ENCODE data around the gene KANK2. TPM values are rescaled to one million over a fixed set of nuclear protein-coding genes. Genes with fewer than 3 reads are reported as not detected.

KANK2 gene
- total and polyA plus RNA-seq, 2 of the 13 experiments (the other 11 are each of a cell fraction or from before 2014, with no cell fraction given) = 5.7 to 12.9 TPM

- TF ChIP-seq HMGXB3 (CRISPR knock-in tag; IDR thresholded peaks at IDR 0.05; ENCODE audit: borderline replicate concordance) (no peak), HMG20A (CRISPR knock-in tag; IDR thresholded peaks at IDR 0.05; ENCODE audit: borderline replicate concordance) (peak; percentile 19; the same call in 1 of the 2 replicates), NONO (IDR thresholded peaks at IDR 0.05) (no peak), NONO (CRISPR knock-in tag; conservative IDR thresholded peaks at IDR 0.05) (peak; percentile 56), SP2 (CRISPR knock-in tag; IDR thresholded peaks at IDR 0.05) (0 out of 2 replicates have a peak, but pooled peaks have one; percentile 26), ZBTB37 (CRISPR knock-in tag; IDR thresholded peaks at IDR 0.05) (0 out of 2 replicates have a peak, but pooled peaks have one; percentile 41), KDM5B (CRISPR knock-in tag; IDR thresholded peaks at IDR 0.05; ENCODE audit: borderline replicate concordance) (peak; percentile 56; the same call in 1 of the 2 replicates), SALL1 (CRISPR knock-in tag; IDR thresholded peaks at IDR 0.05) (peak; percentile 24; the same call in 1 of the 2 replicates), PHF8 (CRISPR knock-in tag; IDR thresholded peaks at IDR 0.05) (peak; percentile 64), TEAD2 (CRISPR knock-in tag; IDR thresholded peaks at IDR 0.05) (0 out of 2 replicates have a peak, but pooled peaks have one; percentile 17), RAD21 (CRISPR knock-in tag; IDR thresholded peaks at IDR 0.05) (peak; percentile 69), NCOR1 (IDR thresholded peaks at IDR 0.05; ENCODE audit: borderline replicate concordance, low read length) (peak; percentile 51; the same call in 1 of the 2 replicates), DMAP1 (CRISPR knock-in tag; IDR thresholded peaks at IDR 0.05) (peak; percentile 52; the same call in 1 of the 2 replicates), ZNF746 (CRISPR knock-in tag; IDR thresholded peaks at IDR 0.05) (peak; percentile 43; the same call in 1 of the 2 replicates), CHD4 (IDR thresholded peaks at IDR 0.05; ENCODE audit: borderline replicate concordance, low read length) (peak; percentile 85; the same call in 1 of the 2 replicates), MXD1 (CRISPR knock-in tag; IDR thresholded peaks at IDR 0.05) (peak; percentile 32; the same call in 1 of the 2 replicates), THRA (CRISPR knock-in tag; IDR thresholded peaks at IDR 0.05; ENCODE audit: borderline replicate concordance) (0 out of 2 replicates have a peak, but pooled peaks have one; percentile 50), MTA1 (CRISPR knock-in tag; IDR thresholded peaks at IDR 0.05; ENCODE audit: borderline replicate concordance) (no peak)
Measured at GRCh38 chr19:11197291-11198174, at the start of gene KANK2 (continued).

Measured in HepG2 (cell line).